NCI-H128 (cell line): ENCODE results near the gene DENND2D.

Experiments used
- DNase-seq: peaks from one replicate; lab custom pipeline; 2025; ENCODE audit not compliant: unreplicated experiment; lab: John Stamatoyannopoulos, UW

The DENND2D gene

DNA sequence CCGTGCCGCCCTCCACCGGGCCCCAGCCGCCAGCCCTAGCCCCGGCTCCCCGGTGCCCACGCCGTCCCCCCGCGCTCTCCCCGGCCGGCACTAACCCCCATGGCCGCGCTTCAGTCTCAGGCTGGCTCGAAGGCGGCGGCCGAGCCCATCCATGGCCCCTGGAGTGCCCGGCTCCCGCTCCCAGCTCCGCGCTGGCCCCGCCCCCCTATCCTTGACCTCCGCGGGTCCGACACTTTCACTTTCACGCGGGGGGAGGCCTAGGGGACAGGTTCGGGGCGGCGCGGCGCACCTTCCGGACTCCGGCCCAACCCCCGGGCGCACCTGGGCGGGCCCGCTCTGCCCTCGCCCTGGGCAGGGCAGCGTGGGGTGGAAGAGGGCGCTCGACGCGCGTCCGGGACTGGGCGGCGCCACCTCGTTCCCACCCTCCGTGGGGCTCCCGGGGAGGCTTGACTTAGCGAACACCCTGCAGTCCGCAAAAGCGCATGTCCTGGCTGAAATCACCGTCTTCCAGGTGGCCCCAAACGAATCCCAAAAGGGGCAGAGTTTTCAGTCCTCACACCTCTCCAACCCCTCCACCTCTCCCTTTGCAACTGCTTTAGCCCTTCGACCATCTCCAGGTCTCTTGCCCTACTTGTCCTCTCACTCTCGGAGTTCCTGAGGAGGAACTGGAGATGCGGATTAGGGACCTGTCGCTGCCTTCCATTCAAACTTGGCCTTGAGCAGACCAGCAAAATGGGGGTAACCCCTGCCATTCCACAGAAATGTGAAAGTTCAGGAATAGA lies 3.9 kb upstream of the DENND2D start:
- no peak for DNase-seq

- no peak for DNase-seq
Observed at GRCh38 chr1:111203681-111204200, 3.3 kb upstream of the DENND2D start.

GRCh38 chr1:111202707-111203623 lies 2.5 kb upstream of the DENND2D start:
- DNase-seq, result no peak

- no peak for DNase-seq
Observed at GRCh38 chr1:111202366-111202706, 1.9 kb upstream of the DENND2D start.

- no peak for DNase-seq
Observed at GRCh38 chr1:111201275-111202090, 1.0 kb upstream of the DENND2D start.

- DNase-seq, result no peak
Observed at GRCh38 chr1:111200802-111201161, 336 bp upstream of the DENND2D start.

DNA sequence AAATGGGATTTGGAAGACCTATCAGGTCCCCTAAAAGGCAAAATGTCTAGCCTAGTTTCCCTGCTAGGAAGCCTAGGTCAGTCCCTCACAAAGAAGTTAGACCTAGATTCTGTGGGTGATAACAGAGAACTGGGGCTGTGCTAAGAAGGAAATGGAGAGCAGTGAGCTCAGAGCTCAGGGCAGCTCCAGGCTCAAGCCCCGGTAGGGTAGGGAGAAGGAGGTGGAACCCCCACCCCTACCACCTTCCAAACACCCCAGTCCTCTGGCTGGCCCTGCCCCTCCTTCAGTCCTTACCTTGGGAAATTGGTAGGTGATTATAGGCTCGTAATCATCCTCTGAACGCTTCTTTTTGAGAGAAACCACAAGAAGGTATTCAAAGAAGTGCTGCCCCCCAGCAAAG lies 1.1 kb downstream of the DENND2D start:
- no peak for DNase-seq

- no peak for DNase-seq
Observed at GRCh38 chr1:111198836-111199235, 1.6 kb downstream of the DENND2D start.

DNA sequence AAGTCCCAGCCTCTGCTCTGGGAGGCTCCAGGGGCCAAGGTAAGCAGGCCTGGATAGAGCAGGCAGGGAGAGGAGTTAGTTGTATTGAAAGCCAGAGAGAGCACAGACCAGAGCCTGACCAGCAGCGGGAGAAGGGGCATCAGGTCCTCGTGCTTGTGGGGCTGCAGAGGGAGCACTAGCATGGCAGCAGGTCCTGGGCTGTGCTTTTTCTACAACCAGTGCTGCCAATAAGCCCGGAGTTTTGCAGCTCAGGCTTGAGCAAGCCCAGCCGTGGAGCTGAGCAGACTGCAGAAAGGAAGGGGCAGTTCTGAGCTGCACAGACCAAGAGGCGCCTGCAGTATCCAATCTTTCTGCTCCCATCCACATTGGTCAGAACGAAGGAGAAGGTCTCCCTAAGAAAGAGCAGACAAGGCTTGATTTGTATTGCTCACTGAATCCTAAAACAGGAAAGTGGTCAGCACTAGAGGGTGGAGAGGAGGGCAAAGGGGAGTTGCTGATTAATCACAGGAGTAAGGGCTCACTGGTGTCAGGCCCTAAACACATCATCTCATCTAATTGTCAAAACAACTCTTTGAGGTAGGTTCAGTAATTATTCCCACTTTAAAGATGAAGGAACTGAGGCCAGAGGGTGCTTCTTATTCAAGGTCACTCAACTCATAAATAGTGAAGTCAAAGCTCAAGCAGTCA lies 2.7 kb downstream of the DENND2D start:
- no peak for DNase-seq

DNA sequence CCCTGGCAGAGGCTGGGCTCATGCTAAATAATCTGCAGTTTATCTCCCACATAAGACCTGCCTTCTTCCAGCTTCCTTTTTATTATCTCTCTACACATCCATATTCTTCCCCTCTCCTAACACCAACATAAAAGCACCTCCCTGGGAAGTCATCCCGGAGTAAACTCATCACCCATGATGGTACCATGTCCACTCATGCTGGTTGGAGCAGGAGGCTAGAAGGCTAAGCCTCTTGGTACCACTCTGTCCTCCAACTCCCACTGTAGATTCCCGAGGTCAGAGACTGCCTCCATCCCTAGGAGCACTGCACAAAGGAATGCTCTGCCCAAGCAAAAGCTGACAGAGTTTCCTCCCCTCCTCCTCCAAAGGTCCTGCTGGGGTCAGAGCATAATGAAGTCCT lies 4.2 kb downstream of the DENND2D start:
- DNase-seq, result no peak

DNA sequence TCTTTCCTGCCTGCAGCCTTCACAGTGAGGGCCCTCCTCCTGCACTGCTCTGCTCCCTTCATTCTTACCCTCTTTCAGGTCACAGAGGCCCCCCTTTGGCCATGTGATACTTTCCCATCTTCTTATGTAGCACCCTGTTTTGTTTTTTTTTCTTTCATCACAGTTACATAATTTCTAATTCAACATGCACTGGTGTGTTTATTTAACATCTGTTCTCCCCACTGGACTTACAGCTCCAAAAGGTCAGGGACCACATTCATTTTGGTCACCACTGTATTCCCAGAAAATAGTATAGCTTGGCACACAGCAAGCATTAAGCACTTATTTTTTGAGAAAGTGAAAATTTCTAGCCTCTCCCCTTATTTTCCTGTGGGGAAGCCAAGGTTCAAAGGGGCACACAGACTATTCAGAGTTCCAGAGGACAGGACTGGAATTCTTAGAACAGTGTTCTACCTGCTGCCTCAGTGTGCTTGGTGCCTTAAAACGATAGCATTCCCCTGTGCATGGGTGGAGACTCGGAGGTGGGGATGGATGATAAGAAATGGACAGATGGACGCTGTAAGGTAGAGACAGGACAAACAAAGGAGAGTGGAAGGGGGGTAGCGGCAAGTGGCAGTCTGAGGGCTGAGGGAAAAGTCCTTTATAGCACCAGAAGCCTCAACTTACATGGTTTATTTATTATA lies 5.3 kb downstream of the DENND2D start:
- DNase-seq, result no peak

- no peak for DNase-seq
Observed at GRCh38 chr1:111193712-111194480, 6.5 kb downstream of the DENND2D start.

GRCh38 chr1:111192658-111193519 lies 7.6 kb downstream of the DENND2D start:
- DNase-seq, result no peak

DNA sequence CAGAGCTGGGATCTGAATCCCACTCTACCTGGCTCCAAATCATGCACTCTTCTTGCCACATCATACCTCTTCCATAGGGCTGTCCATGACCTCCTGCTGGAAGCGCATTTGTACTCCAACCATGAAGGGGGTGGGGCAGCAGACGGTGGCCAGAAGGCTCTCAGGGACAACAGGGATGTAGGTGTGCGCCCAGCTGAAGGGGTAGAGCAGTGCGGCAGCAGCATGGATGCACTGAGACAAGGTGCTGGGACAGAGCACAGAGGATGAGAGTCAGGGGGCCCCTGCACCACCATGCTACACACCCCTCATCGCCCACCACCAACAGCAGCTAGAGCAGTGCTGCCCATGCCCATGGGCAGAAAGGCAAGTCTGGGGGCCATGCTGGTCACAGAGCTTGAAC lies 8.4 kb downstream of the DENND2D start:
- no peak for DNase-seq

DNA sequence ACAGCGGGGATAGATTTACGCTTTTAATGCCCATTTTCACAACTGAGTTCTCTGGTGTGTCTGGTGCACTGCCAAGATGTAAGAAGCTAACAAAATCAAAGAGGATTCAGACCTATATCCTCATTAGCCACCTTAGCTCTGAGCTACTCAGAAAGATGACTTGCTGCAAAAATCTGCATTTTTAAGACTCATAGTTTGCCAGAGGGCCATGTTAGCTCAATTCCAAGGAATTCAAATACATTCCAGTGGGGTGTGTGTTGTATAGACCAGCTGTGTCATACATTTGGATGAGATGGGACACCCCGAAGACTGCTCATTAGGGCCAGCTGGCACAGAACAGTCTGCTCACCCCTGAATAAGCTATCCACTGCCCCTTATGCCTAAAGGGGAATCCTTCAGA lies 8.9 kb downstream of the DENND2D start:
- DNase-seq, result no peak

GRCh38 chr1:111190931-111191451 lies 9.5 kb downstream of the DENND2D start:
- DNase-seq, result no peak

- no peak for DNase-seq
Observed at GRCh38 chr1:111184663-111185062, 15.8 kb downstream of the DENND2D start.
